HCT116 (cell line): ENCODE results near the gene CACNA2D3. TPM values are rescaled to one million over a fixed set of nuclear protein-coding genes. Genes with fewer than 3 reads are reported as not detected.

ENCODE experiments used
- ATAC-seq: fragments of 200-7000 bp; cut with Tn5 transposase; 2 replicates; pipeline ENCODE4 v1.9.1; 2020; ENCODE audit warnings: mild to moderate bottlenecking, moderate library complexity
- BruUV-seq: library from RNA; stranded (reverse); fragments of 400-500 nt; replicated peaks from 2 replicates; lab custom pipeline; 2021; lab: Mats Ljungman, UMichigan
- CTCF ChIA-PET: fragments of 300-600 bp; sonication (Branson Sonifier 250); formaldehyde crosslinking; loops from one replicate; lab custom pipeline; 2021; ENCODE audit warnings: antibody characterized with exemption; lab: Charles Lee
- POLR2A ChIA-PET: fragments of 300-600, 350-600 bp; sonication (Branson Sonifier 250); formaldehyde crosslinking; loops from one replicate; lab custom pipeline; 2021; ENCODE audit warnings: antibody characterized with exemption; lab: Charles Lee
- RAD21 ChIA-PET, 2 experiments: fragments of 300-600 bp; sonication (Branson Sonifier 250); formaldehyde crosslinking; loops; one replicate each; lab custom pipeline; 2023; ENCODE audit warnings: low total read pairs in 2 of 2; ENCODE audit not compliant: uncharacterized antibody in 2 of 2, unreplicated experiment in 2 of 2, low non-redundant PET in 1 of 2; lab: Charles Lee
- DNase-seq: peaks from one replicate; pipeline ENCODE4 v3.0.0-alpha.2; 2010; ENCODE audit warnings: low read depth, low spot score
- H2AFZ ChIP-seq: fragments of 200-600 bp; shearing (Covaris generic), sonication (generic); 2 replicates; pipeline ENCODE4 v1.6.1; 2017; ENCODE audit warnings: low read depth, mixed run types, mixed read lengths, antibody characterized with exemption, low read length; ENCODE audit not compliant: poor library complexity, severe bottlenecking
- H3K27ac ChIP-seq: 2 replicates; pipeline ENCODE4 v1.5.1; 2012; ENCODE audit warnings: low read depth, low read length
- H3K27me3 ChIP-seq: fragments of 200-600 bp; sonication (generic); 2 replicates; pipeline ENCODE4 v1.6.1; 2016; ENCODE audit warnings: mixed run types, low read length, mixed read lengths; ENCODE audit not compliant: insufficient read depth
- H3K36me3 ChIP-seq, 2 experiments: fragments of 200-500 bp in 1 of 2; fragments of 200-600 bp in 1 of 2; sonication (Bioruptor generic) in 1 of 2; sonication (generic) in 1 of 2; 2 replicates each; pipeline versions ENCODE4 v1.5.1 to v1.6.1; 2014 to 2016; ENCODE audit warnings: low read length in 2 of 2, inconsistent platforms in 1 of 2, mixed read lengths in 1 of 2, mixed run types in 1 of 2; ENCODE audit not compliant: insufficient read depth in 2 of 2, control insufficient read depth in 1 of 2
- H3K4me1 ChIP-seq, 2 experiments: fragments of 200-600 bp in 1 of 2; sonication (generic) in 1 of 2; 2 replicates each; pipeline versions ENCODE4 v1.5.1 to v1.6.1; 2012 to 2017; ENCODE audit warnings: low read length in 2 of 2, inconsistent platforms in 1 of 2, mild to moderate bottlenecking in 1 of 2, mixed read lengths in 1 of 2, mixed run types in 1 of 2, moderate library complexity in 1 of 2; ENCODE audit not compliant: insufficient read depth in 2 of 2, control insufficient read depth in 1 of 2
- H3K4me2 ChIP-seq: fragments of 200-600 bp; sonication (generic); 2 replicates; pipeline ENCODE4 v1.6.1; 2017; ENCODE audit warnings: mixed run types, low read length, mixed read lengths
- H3K4me3 ChIP-seq, 2 experiments: fragments of 200-600 bp in 1 of 2; sonication (generic) in 1 of 2; replicated peaks in 1 of 2; 2 replicates each; pipeline ENCODE4 v1.5.1; 2011 to 2016; ENCODE audit warnings: low read length in 2 of 2, control low read depth in 1 of 2, low read depth in 1 of 2, mild to moderate bottlenecking in 1 of 2, mixed read lengths in 1 of 2, mixed run types in 1 of 2
- H3K79me2 ChIP-seq: fragments of 200-600 bp; sonication (generic); 2 replicates; pipeline ENCODE4 v1.6.1; 2017; ENCODE audit warnings: mild to moderate bottlenecking, mixed run types, low read length, moderate library complexity, mixed read lengths; ENCODE audit not compliant: insufficient read depth
- H3K9ac ChIP-seq: fragments of 200-600 bp; sonication (generic); 2 replicates; pipeline ENCODE4 v1.6.1; 2016; ENCODE audit warnings: low read length, mixed read lengths
- H3K9me2 ChIP-seq: fragments of 200-600 bp; sonication (generic), shearing (Covaris generic); 2 replicates; pipeline ENCODE4 v1.6.1; 2017; ENCODE audit warnings: mixed run types, mild to moderate bottlenecking, moderate library complexity; ENCODE audit not compliant: insufficient read depth
- H3K9me3 ChIP-seq, 2 experiments: fragments of 200-500 bp in 1 of 2; fragments of 200-600 bp in 1 of 2; sonication (Bioruptor generic) in 1 of 2; sonication (generic) in 1 of 2; 2 replicates each; pipeline ENCODE4 v1.6.1; 2014 to 2017; ENCODE audit warnings: low read length in 2 of 2, mixed read lengths in 2 of 2, inconsistent platforms in 1 of 2, low read depth in 1 of 2, mild to moderate bottlenecking in 1 of 2, mixed run types in 1 of 2, moderate library complexity in 1 of 2; ENCODE audit not compliant: control insufficient read depth in 1 of 2, insufficient read depth in 1 of 2
- H4K20me1 ChIP-seq: fragments of 200-600 bp; sonication (generic), shearing (Covaris generic); 2 replicates; pipeline ENCODE4 v1.6.1; 2017; ENCODE audit warnings: mixed run types, mild to moderate bottlenecking, moderate library complexity; ENCODE audit not compliant: insufficient read depth
- CEBPB ChIP-seq: IDR thresholded peaks from 2 replicates; pipeline ENCODE4 v1.6.1; 2012; ENCODE audit warnings: low read depth
- ELF1 ChIP-seq: IDR thresholded peaks from 2 replicates; pipeline ENCODE4 v1.6.1; 2012; ENCODE audit warnings: low read depth, borderline replicate concordance
- EZH2phosphoT487 ChIP-seq: fragments of 200-600 bp; IDR thresholded peaks from 2 replicates; pipeline ENCODE4 v1.6.1; 2018; ENCODE audit warnings: antibody characterized with exemption, borderline replicate concordance
- POLR2AphosphoS5 ChIP-seq: IDR thresholded peaks from 2 replicates; pipeline ENCODE4 v1.6.1; 2011; ENCODE audit warnings: mild to moderate bottlenecking, low read depth, low read length, moderate library complexity
- RAD21 ChIP-seq: IDR thresholded peaks from 2 replicates; pipeline ENCODE4 v1.6.1; 2012; ENCODE audit warnings: low read depth, mild to moderate bottlenecking
- REST ChIP-seq: IDR thresholded peaks from 2 replicates; pipeline ENCODE4 v1.6.1; 2012; ENCODE audit warnings: low read depth
- TCF7L2 ChIP-seq: IDR thresholded peaks from 2 replicates; pipeline ENCODE4 v1.7.0; 2011; ENCODE audit warnings: borderline replicate concordance, inconsistent platforms; ENCODE audit not compliant: insufficient read depth, insufficient read length; ENCODE audit errors: extremely low read depth
- intact Hi-C: fragments of 100-400 bp; cut with micrococcal nuclease; formaldehyde crosslinking; loops from 2 replicates; pipeline ENCODE4 v1.10.0; 2022
- total RNA-seq: library from RNA; stranded (reverse); gene quantifications from one replicate; pipeline ENCODE4 v1.2.1, GENCODE V29; 2021; ENCODE audit not compliant: unreplicated experiment

The CACNA2D3 gene
- total RNA-seq, 1 experiment from 2014 or later, result 0.20 TPM

GRCh38 chr3:54138937-54139547 is 16.7 kb downstream of the CACNA2D3 start:
- intact Hi-C loops, result no loop called here
- no TSS peak for BruUV-seq
- H3K4me1 ChIP-seq, result no peaks in the 10 kb centered on the region
- ChIA-PET POLR2A (no interaction called here), RAD21 (no interaction called here), CTCF (interaction anchor here (1.2 kb wide), 1 partner anchor 201 kb away, joined by 3 read pairs; no protein-coding TSS in a partner anchor)
- H2AFZ ChIP-seq, result no peak overlapping the region
- no peak for ATAC-seq
- no peak overlapping the region for H3K27ac ChIP-seq
- H3K9me2 ChIP-seq, result no peaks in the 10 kb centered on the region
- no peaks in the 10 kb centered on the region for H3K79me2 ChIP-seq
- H3K27me3 ChIP-seq, result peaks cover 78% of the 10 kb centered on the region
- peak; percentile 27 for TF ChIP-seq REST
- TF ChIP-seq TCF7L2, result no peak
- no peaks in the 10 kb centered on the region for H4K20me1 ChIP-seq
- DNase-seq, result no peak
- no peak overlapping the region for H3K4me3 ChIP-seq
- H3K4me2 ChIP-seq, result no peak overlapping the region
- H3K9me3 ChIP-seq, result no peaks in the 10 kb centered on the region
- H3K9ac ChIP-seq, result no peak overlapping the region
- H3K36me3 ChIP-seq, result no peaks in the 10 kb centered on the region

GRCh38 chr3:54139630-54140029 is 17.3 kb downstream of the CACNA2D3 start:
- ATAC-seq (no peak), DNase-seq (no peak)
- intact Hi-C loops, result loop anchor here (10.0 kb wide), 1 partner anchor 195 kb away; no protein-coding TSS in a partner anchor
- no peak for TF ChIP-seq POLR2AphosphoS5
- TF ChIP-seq CEBPB, result no peak
- no peak for TF ChIP-seq EZH2phosphoT487
- no peak for TF ChIP-seq ELF1
- TF ChIP-seq RAD21, result no peak
- Histone ChIP-seq H3K27me3 (peaks cover 80% of the 10 kb centered on the region), H3K9ac (no peak overlapping the region), H3K79me2 (no peaks in the 10 kb centered on the region), H3K9me3 (no peaks in the 10 kb centered on the region), H3K4me3 (no peak overlapping the region), H4K20me1 (no peaks in the 10 kb centered on the region), H2AFZ (no peak overlapping the region), H3K9me2 (no peaks in the 10 kb centered on the region), H3K4me2 (no peak overlapping the region), H3K27ac (no peak overlapping the region), H3K36me3 (no peaks in the 10 kb centered on the region), H3K4me1 (no peaks in the 10 kb centered on the region)
- CTCF ChIA-PET, result no interaction called here
- BruUV-seq, result no TSS peak
- RAD21 ChIA-PET, result no interaction called here
- POLR2A ChIA-PET, result no interaction called here
